Activated CD4-positive, alpha-beta T cell treated with anti-CD3 and anti-CD28 coated beads for 1 hour (primary cell): ENCODE data around the gene AMN.
"Not testable (repeated sequence)": the region's sequence is repeated elsewhere in the genome, so short reads cannot be mapped to it uniquely, and the experiment has no call there.

Experiments used
- DNase-seq: peaks from one replicate; pipeline ENCODE4 v3.0.0-alpha.2; 2020

AMN gene

GRCh38 chr14:102914474-102915291 lies 7.8 kb upstream of the AMN start:
- no peak for DNase-seq

GRCh38 chr14:102915292-102916110 lies 7.0 kb upstream of the AMN start:
- DNase-seq, result no peak

- DNase-seq, result no peak
Observed at GRCh38 chr14:102916347-102917055, 6.0 kb upstream of the AMN start.

- DNase-seq, result no peak
Observed at GRCh38 chr14:102917056-102917385, 5.4 kb upstream of the AMN start.

- DNase-seq, result peak; percentile 28
Observed at GRCh38 chr14:102917469-102918211, 4.8 kb upstream of the AMN start.

GRCh38 chr14:102918438-102918837 lies 4.0 kb upstream of the AMN start:
- DNase-seq, result no peak

GRCh38 chr14:102920273-102920997 lies 2.0 kb upstream of the AMN start:
- DNase-seq, result no peak

GRCh38 chr14:102920998-102921304 lies 1.5 kb upstream of the AMN start:
- no peak for DNase-seq

- DNase-seq, result no peak
Observed at GRCh38 chr14:102923201-102923924, 900 bp downstream of the AMN start.

GRCh38 chr14:102923925-102924486 lies 1.5 kb downstream of the AMN start:
- DNase-seq, result no peak

- no peak for DNase-seq
Observed at GRCh38 chr14:102924632-102925588, 2.4 kb downstream of the AMN start.

- no peak for DNase-seq
Observed at GRCh38 chr14:102925646-102926045, 3.2 kb downstream of the AMN start.

- no peak for DNase-seq
Observed at GRCh38 chr14:102926104-102926503, 3.6 kb downstream of the AMN start.

GRCh38 chr14:102926840-102927239 lies 4.4 kb downstream of the AMN start:
- DNase-seq, result not testable (repeated sequence)

GRCh38 chr14:102927346-102927877 lies 4.9 kb downstream of the AMN start:
- no peak for DNase-seq

- no peak for DNase-seq
Observed at GRCh38 chr14:102927878-102928411, 5.5 kb downstream of the AMN start.

GRCh38 chr14:102928412-102929240 lies 6.2 kb downstream of the AMN start:
- peak; percentile 65 for DNase-seq
